Colonic mucosa (tissue), 4 donors: ENCODE data around the gene GAPDHS. TPM values are rescaled to one million over a fixed set of nuclear protein-coding genes. Genes with fewer than 3 reads are reported as not detected.

ENCODE experiments used
- DNase-seq: peaks from one replicate; pipeline ENCODE4 v3.0.0-alpha.2; 2020
- H3K27ac ChIP-seq: fragments of 200-600 bp; one replicate; pipeline ENCODE4 v1.8.0; 2021
- H3K27me3 ChIP-seq: fragments of 200-600 bp; one replicate; pipeline ENCODE4 v1.8.0; 2021
- H3K36me3 ChIP-seq: fragments of 200-600 bp; one replicate; pipeline ENCODE4 v1.8.0; 2021
- H3K4me1 ChIP-seq: fragments of 200-600 bp; one replicate; pipeline ENCODE4 v1.8.0; 2021; ENCODE audit warnings: mild to moderate bottlenecking
- H3K4me3 ChIP-seq: fragments of 200-600 bp; one replicate; pipeline ENCODE4 v1.8.0; 2021
- H3K9ac ChIP-seq, 2 donors: one replicate each; pipeline ENCODE4 v1.7.0; 2013; ENCODE audit warnings: control low read depth in 2 of 2, low read depth in 2 of 2, low read length in 2 of 2
- H3K9me3 ChIP-seq: fragments of 200-600 bp; one replicate; pipeline ENCODE4 v1.8.0; 2021
- CTCF ChIP-seq: fragments of 200-600 bp; IDR thresholded peaks from one replicate; pipeline ENCODE4 v1.8.0; 2022; ENCODE audit warnings: antibody characterized with exemption, mild to moderate bottlenecking
- intact Hi-C: fragments of 100-400 bp; cut with DNase I; formaldehyde crosslinking; loops from one replicate; pipeline ENCODE4 v1.14.1; 2022
- total RNA-seq, 2 donors: library from RNA; stranded (reverse); fragmentation: NEBNext Ultra II Directional in 1 of 2; extraction: Animal tissue kit (Norgen Biotek cat#: 25700) in 1 of 2; gene quantifications; one replicate each; pipeline ENCODE4 v1.2.1, GENCODE V29; 2021
- donor health status: healthy.
- donor health status: DM: no; HTN: no; CAD: no.
- donor health status: DM: no; HTN: no; CAD: no.

Gene GAPDHS
- total RNA-seq, 2 donors from 2014 or later: not detected

- Histone ChIP-seq H3K4me1 (no peaks in the 10 kb centered on the region), H3K9me3 (no peaks in the 10 kb centered on the region), H3K9ac (no peak overlapping the region), H3K27me3 (no peaks in the 10 kb centered on the region), H3K4me3 (no peak overlapping the region), H3K36me3 (no peaks in the 10 kb centered on the region), H3K27ac (no peak overlapping the region)
- no peak for DNase-seq
- intact Hi-C loops: loop anchor here (2.0 kb wide), 1 partner anchor 78 kb away; no protein-coding TSS in a partner anchor
- no peak for TF ChIP-seq CTCF
Measured at GRCh38 chr19:35510626-35510964, 22.7 kb upstream of the GAPDHS start.

- intact Hi-C loops: loop anchor here (2.0 kb wide), 1 partner anchor 77 kb away; no protein-coding TSS in a partner anchor
- Histone ChIP-seq H3K4me3 (no peak overlapping the region), H3K9ac (no peak overlapping the region), H3K4me1 (no peaks in the 10 kb centered on the region), H3K9me3 (no peaks in the 10 kb centered on the region), H3K27me3 (no peaks in the 10 kb centered on the region), H3K27ac (no peak overlapping the region), H3K36me3 (no peaks in the 10 kb centered on the region)
- DNase-seq: no peak
- TF ChIP-seq CTCF: no peak
Measured at GRCh38 chr19:35511337-35511736, 21.9 kb upstream of the GAPDHS start.

DNA sequence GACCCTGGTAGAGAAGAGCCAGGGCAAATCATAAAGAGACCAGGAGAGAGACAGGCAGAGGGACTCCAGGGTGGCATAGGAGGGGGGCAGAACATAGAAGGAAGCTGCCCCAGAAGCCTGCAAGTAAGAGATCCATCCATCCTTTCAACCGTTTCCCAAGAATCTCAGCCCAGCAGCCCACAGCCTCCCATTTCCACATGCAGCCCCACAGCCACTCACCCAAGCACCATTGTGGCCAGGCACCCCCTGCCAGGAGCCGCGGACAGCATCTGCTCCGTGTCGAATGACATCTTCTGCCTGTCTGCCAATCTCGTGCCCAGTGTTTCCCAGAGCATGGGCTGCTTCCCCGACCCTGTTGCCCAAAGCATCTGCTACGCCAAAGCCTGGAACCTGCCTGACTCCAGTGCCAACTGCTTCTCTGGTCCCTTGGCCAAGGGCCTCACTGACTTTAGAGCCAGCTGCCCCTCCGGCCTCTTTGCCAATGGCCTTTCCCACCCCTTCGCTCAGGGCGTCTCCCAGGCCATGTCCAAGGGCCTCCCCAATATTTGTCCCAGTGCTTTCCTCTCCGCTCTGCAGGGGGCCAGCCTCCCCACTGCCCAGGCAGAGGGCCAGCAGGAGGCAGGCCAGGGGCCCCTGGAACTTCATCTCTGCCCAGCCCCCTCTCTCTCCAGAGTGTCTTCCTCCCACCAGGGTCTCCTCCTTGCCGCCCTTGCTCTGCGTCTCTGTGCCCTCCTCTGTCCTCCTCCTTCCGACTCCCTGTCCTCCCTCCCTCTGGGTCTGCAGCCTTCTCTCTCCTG is 20.2 kb upstream of the GAPDHS start:
- Histone ChIP-seq H3K36me3 (no peaks in the 10 kb centered on the region), H3K4me1 (no peaks in the 10 kb centered on the region), H3K9ac (no peak overlapping the region), H3K27me3 (no peaks in the 10 kb centered on the region), H3K27ac (no peak overlapping the region), H3K4me3 (no peak overlapping the region), H3K9me3 (no peaks in the 10 kb centered on the region)
- DNase-seq: no peak
- TF ChIP-seq CTCF: no peak
- intact Hi-C loops: no loop called here

- Histone ChIP-seq H3K9me3 (no peaks in the 10 kb centered on the region), H3K4me3 (no peak within 1 kb of the TSS), H3K9ac (peak within 1 kb of the TSS in 1 of 2 donors; percentile 2), H3K4me1 (no peaks in the 10 kb centered on the region), H3K36me3 (no peaks in the 10 kb centered on the region), H3K27ac (no peak within 1 kb of the TSS), H3K27me3 (no peaks in the 10 kb centered on the region)
- DNase-seq: no peak
- no peak for TF ChIP-seq CTCF
- intact Hi-C loops: no loop called here
Measured at GRCh38 chr19:35513628-35514281, 19.5 kb upstream of the GAPDHS start, which contains the start of gene DMKN. Gene DMKN (minus strand): TSS chr19:35513649. CDS start chr19:35513475, 174 bp downstream.

DNA sequence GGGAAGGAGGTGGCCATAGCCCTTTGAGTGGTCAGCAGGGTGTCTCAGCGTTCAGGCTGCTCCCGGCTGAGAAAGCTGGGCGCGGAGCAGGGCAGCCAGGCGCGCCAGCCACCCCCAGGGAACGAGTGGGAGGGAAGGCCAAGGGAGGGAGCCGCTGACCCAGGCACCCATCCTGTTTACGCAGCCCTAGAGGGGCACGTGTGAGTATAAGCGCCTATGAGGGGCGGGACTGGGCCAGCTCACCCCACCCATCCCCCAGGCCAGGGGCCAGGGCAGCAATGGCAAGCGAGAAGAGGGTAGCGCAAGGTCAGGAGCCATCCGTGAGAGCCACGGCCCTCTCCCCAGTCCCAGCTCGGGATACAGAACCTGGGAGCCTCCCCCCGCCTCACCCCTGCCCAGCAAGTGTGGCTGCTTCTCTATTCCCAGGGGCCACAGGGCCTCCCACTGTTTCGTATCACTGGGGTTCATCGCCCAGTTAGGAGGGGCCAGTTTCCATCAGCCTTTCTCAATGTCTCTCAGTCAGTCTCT is 18.9 kb upstream of the GAPDHS start:
- Histone ChIP-seq H3K9me3 (no peaks in the 10 kb centered on the region), H3K27ac (no peak overlapping the region), H3K4me3 (no peak overlapping the region), H3K4me1 (no peaks in the 10 kb centered on the region), H3K9ac (peak overlapping the region in 1 of 2 donors; percentile 2), H3K27me3 (no peaks in the 10 kb centered on the region), H3K36me3 (no peaks in the 10 kb centered on the region)
- intact Hi-C loops: no loop called here
- no peak for TF ChIP-seq CTCF
- DNase-seq: no peak
